Measurements from ENCODE around the gene DNALI1.
A peak's percentile ranks its signal among the peaks of the same experiment; 100 is the strongest.

The DNALI1 gene

DNA sequence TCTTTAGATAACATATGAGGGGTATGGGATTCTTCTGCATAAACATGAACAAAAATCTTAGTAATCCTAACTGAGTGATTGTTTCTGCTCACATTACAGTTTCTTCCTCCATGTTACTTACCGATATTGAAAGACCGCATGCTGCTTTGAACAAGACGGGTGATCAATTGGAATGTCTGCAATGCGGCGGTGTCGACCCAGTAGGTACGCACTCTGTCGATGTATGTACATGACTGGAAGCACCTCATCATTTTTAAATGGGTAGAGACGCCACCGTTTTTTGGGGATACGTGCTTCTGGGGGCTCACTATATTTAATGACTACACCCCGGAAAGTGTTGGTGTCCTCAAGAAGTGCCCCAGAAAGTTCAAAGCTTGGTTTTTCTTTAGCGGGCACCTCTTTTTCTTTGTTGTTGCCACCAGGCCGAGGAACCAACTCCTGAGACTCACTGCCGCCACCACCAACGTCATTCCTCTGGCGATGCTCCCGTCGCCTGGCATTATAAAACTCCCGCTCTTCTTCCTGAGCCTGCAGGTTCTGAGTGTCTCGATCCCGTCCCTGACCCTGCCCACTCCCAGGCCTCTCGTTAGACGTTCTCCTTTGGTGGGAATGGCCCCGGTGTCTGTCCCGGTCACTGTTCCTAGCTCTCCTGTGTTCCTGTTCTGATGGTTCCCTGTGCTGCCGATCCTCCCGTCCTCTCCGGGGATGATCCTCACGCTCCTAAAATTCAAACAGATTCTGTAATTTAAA lies 16.5 kb upstream of the DNALI1 start:
- TF ChIP-seq GATA1 (IDR thresholded peaks at IDR 0.05; ENCODE audit: low read depth, low read length) (no peak), POLR2A (IDR thresholded peaks at IDR 0.05; ENCODE audit: low read length) (no peak)

DNA sequence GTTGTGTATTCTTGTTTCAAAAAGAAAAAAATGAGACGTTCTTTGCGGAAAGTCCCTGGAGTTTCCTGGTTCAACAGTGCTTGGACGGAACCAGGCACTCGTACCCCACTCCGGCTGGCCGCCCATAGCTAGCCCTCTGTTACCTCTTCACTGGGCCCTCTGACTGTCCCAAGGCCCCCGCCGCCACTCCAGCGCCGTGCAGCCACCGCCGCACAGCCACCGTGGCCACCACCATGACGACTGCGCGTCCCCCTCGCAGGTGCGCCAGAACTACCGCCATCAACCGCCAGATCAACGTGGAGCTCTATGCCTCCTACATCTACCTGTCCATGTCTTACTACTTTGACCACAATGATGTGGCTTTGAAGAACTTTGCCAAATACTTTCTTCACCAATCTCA lies 12.2 kb upstream of the DNALI1 start:
- no peak for TF ChIP-seq GATA1 (IDR thresholded peaks at IDR 0.05; ENCODE audit: low read depth, low read length)
- TF ChIP-seq POLR2A (IDR thresholded peaks at IDR 0.05; ENCODE audit: low read length), result no peak
- DNase-seq, result no peak

More for the DNA sequence above, 16.5 kb upstream of the DNALI1 start:
- no peak for DNase-seq

DNA sequence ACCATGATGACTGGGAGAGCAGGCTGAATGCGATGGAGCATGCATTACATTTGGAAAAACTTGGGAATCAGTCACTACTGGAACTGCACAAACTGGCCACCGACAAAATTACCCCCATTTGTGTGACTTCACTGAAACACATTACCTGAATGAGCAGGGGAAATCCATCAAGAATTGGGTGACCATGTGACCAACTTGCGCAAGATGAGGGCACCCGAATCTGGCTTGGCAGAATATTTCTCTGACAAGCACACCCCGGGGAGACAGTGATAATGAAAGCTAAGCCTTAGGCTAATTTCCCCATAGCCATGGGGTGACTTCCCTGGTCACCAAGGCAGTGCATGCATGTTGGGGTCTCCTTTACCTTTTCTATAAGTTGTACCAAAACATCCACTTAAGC lies 11.7 kb upstream of the DNALI1 start:
- DNase-seq, result no peak
- TF ChIP-seq GATA1 (IDR thresholded peaks at IDR 0.05; ENCODE audit: low read depth, low read length) (no peak), POLR2A (IDR thresholded peaks at IDR 0.05; ENCODE audit: low read length) (no peak)

DNA sequence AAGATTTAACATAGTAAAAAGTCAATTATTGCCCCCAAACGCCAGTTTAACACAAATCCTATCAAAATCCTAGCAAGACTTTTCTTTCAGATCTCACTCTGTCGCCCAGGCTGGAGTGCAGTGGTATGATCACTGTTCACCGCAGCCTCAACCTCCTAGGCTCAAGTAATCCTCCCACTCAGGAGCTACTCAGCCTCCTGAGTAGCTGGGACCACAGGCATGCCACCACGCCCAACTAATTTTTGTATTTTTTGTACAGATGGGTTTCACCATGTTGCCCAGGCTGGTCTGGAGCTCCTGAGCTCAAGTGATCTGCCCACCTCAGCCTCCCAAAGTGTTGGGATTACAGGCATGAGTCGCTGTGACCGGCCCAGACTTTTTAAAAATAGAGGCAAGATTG lies 7.4 kb upstream of the DNALI1 start:
- DNase-seq, result no peak
- TF ChIP-seq POLR2A (IDR thresholded peaks at IDR 0.05; ENCODE audit: low read length) (no peak), GATA1 (IDR thresholded peaks at IDR 0.05; ENCODE audit: low read depth, low read length) (no peak)

DNA sequence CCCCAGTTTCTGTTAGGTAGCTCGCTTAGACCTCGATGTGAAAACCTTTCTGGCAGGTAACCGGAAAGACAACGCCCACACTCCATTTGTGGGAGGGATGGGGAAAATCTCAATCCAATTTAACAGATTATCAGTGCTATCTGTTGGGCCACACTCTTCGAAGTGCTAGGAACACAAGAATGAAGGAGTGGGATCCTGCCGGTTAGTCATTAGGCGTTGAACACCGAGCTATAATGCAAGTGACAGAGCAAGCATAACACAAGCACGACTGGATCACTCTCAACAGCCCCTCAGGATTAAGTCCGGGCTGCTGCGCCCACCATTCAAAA lies 3.2 kb upstream of the DNALI1 start:
- DNase-seq, result peak; percentile 49 to 66
- TF ChIP-seq GATA1 (IDR thresholded peaks at IDR 0.05; ENCODE audit: low read depth, low read length) (no peak), POLR2A (IDR thresholded peaks at IDR 0.05; ENCODE audit: low read length) (no peak)

DNA sequence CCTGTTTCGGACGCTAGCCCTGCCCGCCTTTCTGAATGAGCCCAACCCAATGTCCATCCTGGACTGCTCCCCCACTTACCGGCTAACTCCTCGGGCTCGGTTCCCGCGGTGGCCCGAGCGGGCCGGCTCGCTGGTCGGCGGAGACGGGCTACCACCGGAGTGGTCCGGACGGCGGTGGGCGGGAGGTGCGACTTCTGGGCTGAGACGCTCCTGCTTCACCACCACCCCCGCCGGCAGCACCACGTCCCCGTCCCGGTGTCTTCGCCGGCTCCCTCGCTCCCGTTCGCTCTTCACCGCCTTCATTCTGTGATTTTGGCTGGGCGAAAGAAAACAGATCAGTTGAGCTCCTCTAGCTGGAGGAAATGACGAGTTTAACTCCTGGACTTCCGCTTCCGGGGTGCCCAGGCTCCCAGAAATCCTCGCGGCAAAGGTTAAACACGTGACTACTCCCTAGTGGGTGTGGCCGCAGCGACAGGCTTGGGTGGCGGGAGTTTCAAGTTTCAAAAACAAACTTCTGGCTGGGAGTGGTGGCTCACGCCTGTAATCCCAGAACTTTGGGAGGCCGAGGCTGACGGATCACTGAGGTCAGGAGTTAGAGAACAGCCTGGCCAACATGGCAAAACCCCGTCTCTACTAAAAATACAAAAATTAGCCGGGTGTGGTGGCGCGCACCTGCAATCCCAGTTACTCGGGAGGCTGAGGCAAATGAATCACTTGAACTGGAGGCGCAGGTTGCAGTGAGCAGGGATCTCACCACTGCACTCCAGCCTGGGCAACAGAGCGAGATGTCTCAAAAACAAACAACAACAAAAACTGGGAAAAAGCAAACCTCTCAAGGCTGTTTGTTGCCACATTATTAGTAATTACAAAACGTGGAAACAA lies 2.6 kb upstream of the DNALI1 start, which contains the start of gene SNIP1:
Gene SNIP1, minus strand, starts transcription at position 367 of the 882 bp plus-strand sequence. Its CDS starts 64 bp downstream, at position 303.
- peak; percentile 93 to 94 for DNase-seq
- TF ChIP-seq GATA1 (IDR thresholded peaks at IDR 0.05; ENCODE audit: low read depth, low read length) (no peak), POLR2A (IDR thresholded peaks at IDR 0.05; ENCODE audit: low read length) (peak; percentile 80)

DNA sequence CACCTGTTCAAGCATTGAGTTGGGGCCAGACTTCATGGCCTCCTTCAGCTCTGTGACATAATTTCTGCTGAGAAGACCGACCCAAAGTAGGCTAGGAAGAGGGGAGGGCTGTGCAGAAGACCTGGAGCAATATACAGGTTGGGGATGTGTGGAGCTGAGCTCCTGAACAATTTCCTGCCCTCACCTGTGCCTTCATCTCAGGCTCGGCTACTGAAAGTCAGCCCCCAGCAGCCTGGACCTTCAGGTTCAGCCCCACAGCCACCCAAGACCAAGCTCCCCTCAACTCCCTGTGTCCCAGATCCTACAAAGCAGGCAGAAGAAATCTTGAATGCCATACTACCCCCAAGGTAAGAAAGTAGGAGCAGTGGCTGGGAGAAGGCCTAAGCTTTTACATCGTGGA lies 662 bp downstream of the DNALI1 start:
- no peak for TF ChIP-seq POLR2A (IDR thresholded peaks at IDR 0.05; ENCODE audit: low read length)
- TF ChIP-seq GATA1 (IDR thresholded peaks at IDR 0.05; ENCODE audit: low read depth, low read length), result no peak
- no peak for DNase-seq

DNA sequence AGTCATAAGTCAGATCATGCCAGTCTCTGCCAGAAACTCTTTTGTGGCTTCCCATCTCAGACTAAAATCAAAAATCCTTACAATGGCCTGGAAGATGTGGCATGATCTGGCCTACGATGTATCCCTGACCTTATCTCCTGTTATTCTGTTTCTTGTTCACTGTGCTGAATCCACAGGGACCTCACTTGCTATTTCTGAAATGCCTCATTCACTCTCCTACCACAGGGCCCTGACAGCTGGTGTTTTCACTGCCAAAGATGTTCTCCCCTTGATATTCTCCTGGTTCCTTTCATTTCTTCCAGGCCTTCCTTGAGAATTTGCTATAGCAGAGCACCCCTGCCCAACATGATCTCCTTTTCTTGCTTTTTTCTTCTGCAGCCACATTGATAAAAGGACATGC lies 1.7 kb downstream of the DNALI1 start:
- TF ChIP-seq POLR2A (IDR thresholded peaks at IDR 0.05; ENCODE audit: low read length) (no peak), GATA1 (IDR thresholded peaks at IDR 0.05; ENCODE audit: low read depth, low read length) (no peak)
- no peak for DNase-seq

DNA sequence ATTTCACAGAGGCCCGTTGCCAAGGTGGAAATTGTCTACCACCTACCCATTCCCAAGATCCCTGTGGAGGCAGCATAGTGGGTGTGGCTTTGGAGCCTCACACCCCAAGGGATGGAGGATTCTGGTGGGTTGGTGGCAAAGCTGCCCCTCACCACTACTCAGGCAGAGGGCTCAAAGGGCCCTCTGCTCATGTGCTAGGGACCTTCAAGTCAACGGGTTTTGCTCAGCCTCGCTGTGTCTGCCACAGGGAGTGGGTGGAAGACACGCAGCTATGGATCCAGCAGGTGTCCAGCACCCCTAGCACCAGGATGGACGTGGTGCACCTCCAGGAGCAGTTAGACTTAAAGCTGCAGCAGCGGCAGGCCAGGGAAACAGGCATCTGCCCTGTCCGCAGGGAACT lies 2.3 kb downstream of the DNALI1 start:
- TF ChIP-seq GATA1 (IDR thresholded peaks at IDR 0.05; ENCODE audit: low read depth, low read length), result no peak
- TF ChIP-seq POLR2A (IDR thresholded peaks at IDR 0.05; ENCODE audit: low read length), result no peak
- DNase-seq, result no peak

DNA sequence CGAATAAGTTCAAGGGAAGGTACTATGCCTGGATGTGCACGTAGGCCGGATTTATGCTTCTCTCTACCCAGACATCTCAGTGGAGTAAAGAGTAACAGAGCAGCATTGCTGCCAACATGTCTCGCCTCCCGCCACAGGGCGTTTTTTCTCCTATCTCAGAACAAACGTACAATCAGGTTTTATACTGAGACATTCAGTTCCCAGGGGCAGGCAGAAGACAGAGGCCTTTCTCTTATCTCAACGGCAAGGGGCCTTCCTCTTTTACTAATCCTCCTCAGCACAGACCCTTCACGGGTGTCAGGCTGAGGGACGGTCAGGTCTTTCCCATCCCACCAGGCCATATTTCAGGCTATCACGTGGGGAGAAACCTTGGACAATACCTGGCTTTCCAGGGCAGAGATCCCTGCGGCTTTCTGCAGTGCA lies 3.2 kb downstream of the DNALI1 start:
- peak; percentile 34 to 76 for DNase-seq

DNA sequence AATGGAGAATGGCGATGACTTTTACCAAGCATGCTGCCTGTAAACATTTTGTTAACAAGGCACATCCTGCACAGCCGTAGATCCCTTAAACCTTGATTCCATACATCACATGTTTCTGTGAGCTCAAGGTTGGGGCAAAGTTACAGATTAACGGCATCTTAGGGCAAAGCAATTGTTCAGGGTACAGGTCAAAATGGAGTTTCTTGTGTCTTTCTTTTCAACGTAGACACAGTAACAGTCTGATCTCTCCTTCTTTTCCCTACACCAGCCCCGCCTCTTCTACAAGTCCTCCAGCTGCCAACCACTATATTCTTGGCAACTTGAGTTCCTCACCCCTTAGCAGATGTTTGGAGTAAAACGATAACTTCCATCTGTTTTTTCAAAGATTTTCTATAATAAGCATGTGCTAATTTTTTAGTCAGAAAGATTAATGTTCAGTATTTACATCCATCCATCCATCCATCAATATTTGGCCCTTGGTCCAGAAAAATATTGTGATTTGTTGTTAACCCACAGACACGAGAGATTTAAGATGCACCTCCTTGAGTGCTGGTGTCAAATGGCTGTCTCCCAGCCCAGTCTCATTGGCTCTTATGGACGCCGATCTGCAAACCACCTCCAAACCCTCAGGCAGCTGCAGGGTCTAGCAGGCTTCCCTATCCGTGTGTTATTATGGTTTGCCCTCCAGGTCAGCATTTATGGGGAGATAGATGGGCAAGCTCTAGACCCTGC lies 3.8 kb downstream of the DNALI1 start:
- TF ChIP-seq POLR2A (IDR thresholded peaks at IDR 0.05; ENCODE audit: low read length), result no peak
- no peak for TF ChIP-seq GATA1 (IDR thresholded peaks at IDR 0.05; ENCODE audit: low read depth, low read length)
- DNase-seq, result no peak

DNA sequence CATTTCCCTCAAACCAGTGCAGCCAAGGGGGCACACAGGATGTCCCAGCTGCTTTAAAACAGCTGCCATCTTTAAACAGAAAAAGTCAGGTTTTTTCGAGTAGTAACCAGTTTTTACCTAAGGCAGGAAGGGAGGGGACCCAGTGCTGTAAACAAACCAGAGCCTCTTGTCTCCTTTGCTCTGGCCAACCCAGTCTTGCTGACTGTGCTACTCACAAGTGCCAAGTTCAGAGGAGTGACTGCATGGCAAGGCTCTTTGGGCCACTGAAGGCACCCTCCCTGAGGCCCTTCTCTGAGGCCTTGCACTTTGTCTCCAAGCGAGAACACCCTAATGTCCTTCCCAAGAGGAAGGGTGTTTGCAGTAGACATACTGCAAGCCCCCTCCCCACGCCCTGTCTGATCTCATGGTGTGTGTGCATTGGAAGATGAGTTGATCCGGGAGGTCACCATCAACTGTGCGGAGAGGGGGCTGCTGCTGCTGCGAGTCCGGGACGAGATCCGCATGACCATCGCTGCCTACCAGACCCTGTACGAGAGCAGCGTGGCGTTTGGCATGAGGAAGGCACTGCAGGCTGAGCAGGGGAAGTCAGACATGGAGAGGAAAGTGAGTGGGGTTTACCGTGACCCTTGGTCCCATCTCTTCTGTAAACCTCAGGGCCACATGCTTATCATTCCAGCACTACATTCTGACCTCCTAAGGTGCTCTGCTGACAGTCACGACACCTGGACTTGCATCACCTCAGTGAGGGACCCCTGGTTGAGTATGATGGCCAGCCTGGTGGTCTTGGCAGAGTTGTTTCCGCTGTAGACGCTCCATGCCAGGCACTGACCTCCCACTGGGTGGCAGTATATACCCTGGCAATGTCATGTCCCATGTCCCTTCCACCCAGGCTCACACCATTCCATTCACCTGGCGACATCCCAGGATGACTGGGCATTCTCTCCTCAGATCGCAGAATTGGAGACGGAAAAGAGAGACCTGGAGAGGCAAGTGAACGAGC lies 4.7 kb downstream of the DNALI1 start:
- no peak for TF ChIP-seq GATA1 (IDR thresholded peaks at IDR 0.05; ENCODE audit: low read depth, low read length)
- no peak for TF ChIP-seq POLR2A (IDR thresholded peaks at IDR 0.05; ENCODE audit: low read length)
- DNase-seq, result peak; percentile 44 to 65

DNA sequence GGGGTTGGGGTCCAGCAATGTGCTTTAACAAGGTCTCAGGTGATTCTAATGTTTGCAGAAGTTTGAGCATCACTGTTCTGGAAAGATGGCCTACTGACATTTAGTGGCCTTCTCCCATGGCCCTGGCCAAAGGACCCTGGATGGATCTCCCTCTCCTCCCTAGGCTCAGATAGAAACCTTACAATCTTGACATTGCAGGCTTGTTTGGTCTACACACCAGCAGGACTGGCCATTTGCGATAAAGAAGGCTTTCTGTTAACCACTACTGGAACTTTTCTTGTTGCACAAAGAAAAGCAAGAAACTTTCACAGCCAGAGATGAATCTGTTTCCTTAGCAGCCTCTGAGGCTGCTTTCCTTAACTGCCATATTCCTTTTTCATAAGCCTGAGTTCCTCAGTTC lies 6.2 kb downstream of the DNALI1 start:
- DNase-seq, result peak; percentile 32 to 60
- TF ChIP-seq POLR2A (IDR thresholded peaks at IDR 0.05; ENCODE audit: low read length) (no peak), GATA1 (IDR thresholded peaks at IDR 0.05; ENCODE audit: low read depth, low read length) (no peak)
